PC-3 (cell line): ENCODE data around the gene UGGT1.

Experiments
- CTCF ChIP-seq: fragments of 300-600 bp; sonication (generic); conservative IDR thresholded peaks from 2 replicates; pipeline ENCODE4 v1.5.1; 2017; ENCODE audit warnings: antibody characterized with exemption, low read depth, mild to moderate bottlenecking, low read length
- EZH2phosphoT487 ChIP-seq: fragments of 300-600 bp; sonication (generic); IDR thresholded peaks from 2 replicates; pipeline ENCODE4 v1.6.1; 2018; ENCODE audit warnings: mild to moderate bottlenecking, antibody characterized with exemption, low read length, borderline replicate concordance

GRCh38 chr2:128154225-128154624 lies 63.2 kb downstream of the UGGT1 start:
- TF ChIP-seq CTCF, result no peak
- TF ChIP-seq EZH2phosphoT487, result no peak
